ENCODE measurements around the gene KCNAB1.

The KCNAB1 gene

DNA sequence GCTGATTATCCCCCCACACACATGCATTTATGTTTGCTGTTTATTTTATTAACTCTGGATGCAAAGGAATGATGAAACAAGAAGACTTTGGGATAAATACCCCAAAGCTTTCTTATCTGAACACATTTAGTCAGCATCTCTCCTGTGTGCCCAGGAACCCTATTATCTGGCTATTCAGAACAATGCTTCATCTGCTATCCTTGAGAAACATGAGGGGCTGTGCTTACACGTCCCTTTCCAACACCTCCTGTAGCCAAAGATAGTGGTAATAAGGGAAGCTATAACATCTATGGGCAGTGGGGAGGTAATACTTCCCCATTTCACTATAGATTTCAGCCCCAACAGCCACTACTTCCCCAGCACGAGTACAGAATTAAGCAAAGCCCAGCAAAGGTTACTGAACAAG, 339.8 kb downstream of the KCNAB1 start:
- DNase-seq (ENCODE audit: low spot score) = no peak

DNA sequence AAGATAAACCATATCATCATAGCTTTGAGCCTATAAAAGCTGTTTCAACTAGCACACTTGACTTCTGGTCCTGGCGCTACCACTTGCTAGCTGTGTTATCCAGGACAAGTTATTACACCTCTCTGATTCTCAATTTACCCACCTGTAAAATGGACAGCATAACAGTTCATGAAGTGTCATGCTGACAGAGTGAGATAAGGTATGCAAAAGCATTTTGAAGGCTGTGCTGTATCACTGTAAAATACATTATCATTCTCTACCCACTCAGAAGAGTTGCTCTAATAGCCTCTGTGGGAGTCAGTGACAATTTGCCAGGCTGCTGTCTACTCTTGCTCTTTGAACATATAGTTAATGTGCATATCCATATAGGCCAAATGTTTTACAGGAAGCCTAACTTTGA, 341.5 kb downstream of the KCNAB1 start:
- no peak for DNase-seq (ENCODE audit: low spot score)

DNA sequence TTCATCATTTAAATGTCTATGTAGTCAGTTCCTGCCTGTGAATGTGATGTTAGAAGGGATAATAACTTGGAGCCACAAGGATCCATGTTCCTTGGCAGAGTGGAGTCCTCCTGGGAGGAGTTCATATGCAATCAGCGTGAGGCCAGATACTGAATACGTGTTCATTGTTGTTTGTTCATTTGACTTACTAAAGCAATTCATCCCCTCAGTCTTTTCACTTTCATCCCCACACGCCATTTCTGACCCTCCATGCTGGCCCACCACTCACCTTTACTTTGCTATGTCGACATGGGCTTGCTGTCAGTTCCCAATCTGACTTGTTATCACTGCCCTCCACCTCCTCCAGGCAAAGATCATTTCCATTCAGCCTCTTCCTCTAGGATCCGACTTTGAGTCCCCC, 342.7 kb downstream of the KCNAB1 start:
- DNase-seq (ENCODE audit: low spot score) = no peak

- no peak for DNase-seq (ENCODE audit: low spot score)
Measured at GRCh38 chr3:156465194-156465593, 344.8 kb downstream of the KCNAB1 start.

DNA sequence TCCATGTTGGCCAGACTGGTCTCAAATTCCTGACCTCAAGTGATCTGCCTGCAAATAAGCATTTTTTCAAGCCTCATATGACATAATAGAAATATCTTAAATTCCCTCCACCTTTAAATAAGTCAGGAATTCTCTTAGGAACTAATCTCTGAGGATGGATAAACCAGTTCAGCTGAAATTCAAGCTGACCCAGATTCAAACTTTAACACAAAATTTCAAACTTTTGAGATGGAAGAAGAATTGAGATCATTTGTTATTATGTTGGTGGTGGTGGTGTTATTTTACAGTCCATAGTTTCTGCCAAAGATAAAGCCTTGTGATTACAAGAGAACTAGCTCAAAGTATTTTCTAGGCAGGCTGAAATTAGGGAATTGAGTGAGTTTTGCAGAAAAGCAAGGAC, 349.1 kb downstream of the KCNAB1 start:
- DNase-seq (ENCODE audit: low spot score) = no peak

GRCh38 chr3:156471431-156471830, 351.1 kb downstream of the KCNAB1 start:
- no peak for DNase-seq (ENCODE audit: low spot score)

DNA sequence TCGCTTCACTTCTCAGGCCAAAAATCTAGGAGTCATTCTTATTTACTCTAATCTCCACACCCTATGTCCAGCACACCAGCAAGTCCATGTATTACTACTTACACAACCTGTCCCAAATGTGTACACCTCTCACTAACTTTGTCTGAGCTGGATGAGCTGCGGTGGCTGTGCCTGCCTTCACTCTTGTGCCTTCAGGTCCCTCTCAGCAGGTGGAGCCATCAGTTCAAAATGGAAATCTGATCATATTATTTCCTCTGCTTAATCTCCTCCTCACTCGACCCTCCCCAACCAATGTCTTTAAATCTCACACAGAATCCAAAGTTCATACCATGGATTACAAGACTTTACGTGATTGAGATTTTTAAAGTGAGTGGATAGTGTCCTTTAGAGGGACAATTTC, 351.8 kb downstream of the KCNAB1 start:
- DNase-seq (ENCODE audit: low spot score) = no peak

GRCh38 chr3:156472684-156473083, 352.3 kb downstream of the KCNAB1 start:
- no peak for DNase-seq (ENCODE audit: low spot score)

DNA sequence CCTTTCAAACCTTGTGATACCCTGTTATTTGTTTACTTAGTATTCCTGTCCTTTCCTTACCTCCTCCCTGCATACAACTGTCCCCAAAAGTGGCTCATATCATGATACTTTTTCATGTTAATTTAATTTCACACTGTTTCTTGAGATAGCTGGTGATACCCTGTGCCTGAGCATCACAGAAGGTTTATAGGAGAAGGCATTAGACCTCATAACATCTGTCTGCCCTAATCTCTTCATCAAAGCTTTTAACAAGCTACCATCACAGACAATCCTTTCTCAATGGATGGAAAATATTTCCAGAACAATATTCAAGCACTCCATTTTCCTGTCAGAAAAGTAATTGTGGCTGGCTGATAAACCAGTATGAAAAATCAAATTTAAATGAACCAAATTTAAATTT, 353.0 kb downstream of the KCNAB1 start:
- DNase-seq (ENCODE audit: low spot score) = no peak

- no peak for DNase-seq (ENCODE audit: low spot score)
Measured at GRCh38 chr3:156474560-156475389, 354.4 kb downstream of the KCNAB1 start.

- peak; percentile 80 for DNase-seq (ENCODE audit: low spot score)
Measured at GRCh38 chr3:156477323-156477722, 356.9 kb downstream of the KCNAB1 start.

GRCh38 chr3:156478891-156479290, 358.5 kb downstream of the KCNAB1 start:
- no peak for DNase-seq (ENCODE audit: low spot score)

GRCh38 chr3:156479604-156480003, 359.2 kb downstream of the KCNAB1 start:
- DNase-seq (ENCODE audit: low spot score) = no peak

DNA sequence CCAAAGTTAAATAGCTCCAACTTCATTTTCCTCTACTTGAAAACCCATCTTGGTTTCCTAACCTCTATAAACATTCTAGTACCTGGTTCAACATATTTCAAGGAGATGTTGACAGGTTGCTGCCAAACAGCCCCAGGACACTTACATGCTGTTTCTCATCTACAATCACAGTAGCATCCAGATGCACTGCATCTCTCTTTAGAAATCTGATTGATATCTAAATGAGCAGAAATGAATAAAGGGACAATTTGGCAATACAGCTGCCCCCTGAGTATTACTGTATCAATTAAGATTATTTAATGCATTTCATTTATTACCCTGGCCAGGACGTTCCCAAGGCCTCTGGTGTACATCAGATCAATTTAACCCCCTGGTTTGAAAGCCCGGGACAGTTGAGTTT, 360.6 kb downstream of the KCNAB1 start:
- DNase-seq (ENCODE audit: low spot score) = no peak

- DNase-seq (ENCODE audit: low spot score) = no peak
Measured at GRCh38 chr3:156483002-156483401, 362.6 kb downstream of the KCNAB1 start.

DNA sequence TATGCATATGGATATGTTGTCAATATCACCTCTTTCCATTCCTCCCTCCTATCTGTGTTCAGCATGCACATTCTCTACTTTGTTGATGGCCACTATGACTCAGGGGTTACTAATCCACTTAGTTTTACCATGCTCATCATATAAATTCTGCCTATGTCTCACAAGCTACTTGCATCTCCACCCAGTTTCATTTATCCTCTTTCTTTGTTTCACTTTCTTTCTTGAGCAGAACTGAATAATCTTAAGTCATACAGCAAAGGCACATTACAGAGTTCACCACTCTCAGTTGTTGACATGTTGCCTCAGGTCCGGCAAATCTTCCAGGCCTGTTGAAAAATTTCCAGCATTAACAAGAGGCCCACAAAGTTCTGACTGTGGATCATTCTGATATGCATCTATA, 363.0 kb downstream of the KCNAB1 start:
- peak; percentile 72 for DNase-seq (ENCODE audit: low spot score)

DNA sequence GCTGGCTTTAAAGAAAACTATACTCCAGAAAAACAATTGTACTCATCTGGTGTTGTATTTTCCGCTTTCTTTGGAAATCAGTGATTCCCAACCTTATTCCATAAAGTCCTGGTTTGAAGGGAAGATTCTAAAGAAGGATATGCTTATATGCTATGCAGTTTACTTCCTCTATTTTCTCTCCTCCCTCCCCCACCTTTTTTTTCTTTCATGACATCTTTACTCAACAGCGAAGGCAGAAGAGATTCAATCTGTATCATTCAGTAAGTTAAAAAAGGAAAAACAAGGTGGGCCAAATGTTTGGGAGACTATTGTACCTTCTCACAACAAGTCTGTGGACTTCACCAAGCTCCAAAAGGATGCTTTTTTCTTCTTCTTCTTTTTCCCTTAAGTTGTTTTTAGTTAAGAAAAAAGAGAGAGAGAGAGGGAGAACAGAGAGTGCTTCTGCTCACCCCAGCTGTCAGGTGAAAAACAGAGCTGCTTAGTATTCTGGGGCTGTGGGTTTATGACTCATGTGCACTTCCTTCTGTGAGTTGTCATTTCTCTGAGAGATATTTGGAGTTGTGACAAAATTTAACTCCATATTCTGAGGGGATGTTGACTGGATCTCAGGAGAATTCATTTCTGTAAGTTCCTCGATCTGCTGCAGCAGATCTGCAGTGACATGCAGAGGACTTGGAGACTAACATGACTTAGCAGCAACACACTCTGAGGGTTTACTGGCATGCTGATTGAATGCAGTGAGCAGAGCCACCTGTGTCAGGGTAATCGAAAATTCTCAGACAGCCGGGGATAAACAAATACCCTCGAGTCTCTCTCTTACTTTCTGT, 363.8 kb downstream of the KCNAB1 start:
- DNase-seq (ENCODE audit: low spot score) = peak; percentile 39

DNA sequence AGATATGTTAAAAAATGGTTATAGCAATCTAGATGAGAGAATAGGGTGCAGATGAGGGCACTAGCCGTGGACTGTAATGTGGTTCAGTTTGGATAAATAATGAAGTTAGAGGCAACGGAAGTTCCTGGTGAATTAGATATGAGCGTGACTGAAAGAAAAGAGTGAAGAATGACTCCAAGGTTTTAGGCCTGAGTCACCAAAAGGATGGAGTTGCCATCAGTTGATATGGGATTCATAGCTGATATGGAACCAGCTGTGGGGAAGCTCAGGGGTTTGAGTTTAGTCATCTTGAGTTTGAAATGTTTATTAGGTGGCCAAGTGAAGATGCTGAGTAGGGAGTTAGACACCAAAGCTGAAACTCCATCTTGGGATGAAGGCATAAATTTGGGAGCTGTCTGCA, 368.4 kb downstream of the KCNAB1 start:
- DNase-seq (ENCODE audit: low spot score) = no peak

DNA sequence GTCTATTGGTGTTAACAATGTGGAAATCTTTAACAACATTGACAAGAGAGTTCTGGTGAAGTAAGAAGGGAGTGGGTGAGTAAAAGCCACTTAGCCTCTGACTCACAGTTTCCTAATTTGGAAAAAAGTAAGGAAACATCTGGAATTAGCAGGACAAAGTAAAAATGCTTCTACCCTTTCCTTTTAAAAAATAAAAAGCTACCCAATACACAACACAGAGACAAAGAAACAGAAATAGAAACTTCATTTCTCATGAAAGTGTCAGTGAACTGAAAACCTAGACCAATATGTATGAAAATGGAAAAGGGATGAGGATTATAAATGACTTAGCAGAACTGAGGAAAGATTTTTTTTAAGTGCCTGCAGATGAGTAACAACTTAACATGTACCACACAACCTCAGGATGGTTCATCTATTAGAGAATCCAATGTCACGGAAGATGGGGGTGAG, 369.1 kb downstream of the KCNAB1 start:
- peak; percentile 65 for DNase-seq (ENCODE audit: low spot score)

DNA sequence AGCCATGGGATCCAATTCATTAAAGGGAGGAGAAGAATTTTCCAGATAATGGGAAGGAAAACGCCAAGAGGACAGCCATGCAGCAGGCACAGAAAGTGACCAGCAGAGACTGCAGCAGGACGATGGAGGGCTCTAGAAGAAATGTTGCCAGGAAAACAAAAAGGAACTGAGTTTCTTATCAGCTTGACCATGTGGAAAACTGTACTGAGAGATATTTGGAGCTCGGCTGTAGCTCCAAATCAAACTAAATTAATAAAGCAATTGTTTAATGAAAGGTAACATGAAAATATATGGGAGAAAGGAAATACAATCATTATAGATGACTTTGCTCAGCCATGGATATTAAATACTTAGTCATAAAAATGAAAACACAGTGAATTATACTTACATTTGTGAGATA, 370.8 kb downstream of the KCNAB1 start:
- no peak for DNase-seq (ENCODE audit: low spot score)

DNA sequence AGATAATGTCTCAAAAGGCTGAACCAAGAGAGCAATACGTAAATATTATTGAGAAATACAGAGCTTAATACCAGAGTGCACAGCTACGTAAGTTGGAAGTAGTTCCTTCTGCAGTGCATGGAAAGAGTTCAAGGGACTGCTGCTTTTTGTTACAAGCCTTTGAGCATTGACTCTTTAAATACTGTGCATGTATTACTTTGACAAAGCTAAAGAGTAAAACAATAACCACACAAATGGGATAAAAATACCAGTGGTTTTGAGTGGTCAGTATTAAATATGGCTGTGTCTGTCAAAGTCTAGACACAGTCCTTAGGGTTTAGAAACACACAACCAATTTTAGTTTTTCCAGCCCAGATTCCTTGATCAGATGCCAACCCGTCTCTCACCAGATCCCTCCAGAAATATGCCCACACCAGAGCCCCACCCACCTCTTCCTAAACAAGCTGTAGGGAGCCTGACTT, 372.5 kb downstream of the KCNAB1 start:
- DNase-seq (ENCODE audit: low spot score) = peak; percentile 32

GRCh38 chr3:156493887-156494286, 373.5 kb downstream of the KCNAB1 start:
- no peak for DNase-seq (ENCODE audit: low spot score)

GRCh38 chr3:156495816-156496215, 375.4 kb downstream of the KCNAB1 start:
- DNase-seq (ENCODE audit: low spot score) = no peak
